22Rv1 (cell line): Measurements from ENCODE around the gene CCND1.

Experiments
- CTCF ChIP-seq: fragments of 450-650 bp; IDR thresholded peaks from 2 replicates; pipeline ENCODE4 v1.5.1; 2017; ENCODE audit warnings: mild to moderate bottlenecking
- ZFX ChIP-seq: fragments of 450-650 bp; IDR thresholded peaks from 2 replicates; pipeline ENCODE4 v1.6.1; 2017; ENCODE audit warnings: antibody characterized with exemption, borderline replicate concordance

DNA sequence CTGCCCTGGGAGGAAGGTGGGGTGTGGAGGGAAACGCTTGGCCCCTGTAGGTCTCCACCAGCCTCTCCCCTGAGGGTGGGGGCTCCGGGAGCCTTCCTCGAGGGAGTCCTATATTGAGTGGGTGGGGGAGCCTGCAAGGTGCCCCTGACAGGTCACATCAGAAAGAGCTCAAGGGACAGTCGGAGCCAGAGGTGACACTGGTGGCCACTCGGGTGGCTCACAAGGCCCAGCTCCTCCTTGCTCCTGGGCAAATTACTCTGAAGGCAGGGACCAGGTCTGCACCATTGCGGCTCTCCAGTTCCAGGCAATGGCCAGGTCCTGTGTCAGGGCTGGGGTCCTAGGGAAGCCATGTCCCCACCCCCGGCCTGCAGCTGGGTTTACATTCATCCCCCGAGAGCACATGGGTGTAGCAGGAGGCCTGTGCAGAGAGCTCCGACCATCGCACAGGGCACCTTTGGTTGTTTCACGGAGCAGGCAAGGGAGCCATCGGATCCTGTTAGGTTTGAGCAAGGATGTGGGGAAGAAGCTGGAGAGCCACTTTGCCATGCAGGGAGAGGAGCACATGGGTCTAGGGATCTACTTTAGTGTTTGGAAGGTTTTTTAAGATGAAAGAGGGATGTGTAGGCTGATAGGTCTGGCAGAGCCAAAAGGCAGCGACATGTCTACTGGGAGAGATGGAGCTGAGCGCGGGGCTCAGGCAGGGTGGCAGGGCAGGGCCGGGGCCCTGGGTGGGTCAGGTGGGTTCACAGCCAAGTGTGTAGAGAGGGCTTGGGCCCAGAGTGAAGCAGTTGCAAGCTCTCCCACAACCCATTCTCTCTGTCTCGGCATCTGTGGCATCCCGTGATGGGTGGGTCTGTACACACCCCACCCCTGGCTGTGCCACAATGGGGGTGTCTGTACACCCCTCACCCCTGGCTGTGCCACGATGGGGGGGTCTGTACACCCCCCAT is 14.8 kb downstream of the CCND1 start:
- TF ChIP-seq CTCF (no peak), ZFX (no peak)
